ENCODE measurements around the gene HPCA.

DNA sequence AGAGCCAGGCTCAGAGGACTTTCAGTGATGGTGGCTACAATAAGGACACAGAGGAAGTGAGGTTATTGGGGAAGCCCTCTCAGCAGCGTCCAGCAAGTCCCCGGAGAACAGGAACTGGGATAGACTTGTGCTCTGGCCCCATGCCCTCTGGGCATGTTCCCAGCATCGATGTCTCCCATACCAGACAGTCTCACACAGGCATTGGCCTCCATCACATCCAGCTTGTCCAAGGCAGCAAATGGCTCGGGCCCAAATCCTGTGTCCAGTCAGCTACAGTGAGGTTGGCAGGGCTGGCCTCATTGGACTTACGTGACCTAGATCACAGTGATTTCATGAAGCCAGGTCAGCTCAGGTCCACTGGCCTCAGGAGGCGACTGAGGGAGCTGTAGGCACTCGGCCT is 34.5 kb downstream of the HPCA start:
- no peak for TF ChIP-seq MXI1 (IDR thresholded peaks at IDR 0.05; ENCODE audit: borderline replicate concordance, low read depth, low read length)
- TF ChIP-seq CEBPB (IDR thresholded peaks at IDR 0.05; ENCODE audit: low read depth, low read length), result no peak
- TF ChIP-seq RFX5 (IDR thresholded peaks at IDR 0.05; ENCODE audit: low read depth, low read length), result no peak
- no peak for TF ChIP-seq RCOR1 (IDR thresholded peaks at IDR 0.05; ENCODE audit: insufficient replicate concordance, low read length)
- TF ChIP-seq, protein P1, sequence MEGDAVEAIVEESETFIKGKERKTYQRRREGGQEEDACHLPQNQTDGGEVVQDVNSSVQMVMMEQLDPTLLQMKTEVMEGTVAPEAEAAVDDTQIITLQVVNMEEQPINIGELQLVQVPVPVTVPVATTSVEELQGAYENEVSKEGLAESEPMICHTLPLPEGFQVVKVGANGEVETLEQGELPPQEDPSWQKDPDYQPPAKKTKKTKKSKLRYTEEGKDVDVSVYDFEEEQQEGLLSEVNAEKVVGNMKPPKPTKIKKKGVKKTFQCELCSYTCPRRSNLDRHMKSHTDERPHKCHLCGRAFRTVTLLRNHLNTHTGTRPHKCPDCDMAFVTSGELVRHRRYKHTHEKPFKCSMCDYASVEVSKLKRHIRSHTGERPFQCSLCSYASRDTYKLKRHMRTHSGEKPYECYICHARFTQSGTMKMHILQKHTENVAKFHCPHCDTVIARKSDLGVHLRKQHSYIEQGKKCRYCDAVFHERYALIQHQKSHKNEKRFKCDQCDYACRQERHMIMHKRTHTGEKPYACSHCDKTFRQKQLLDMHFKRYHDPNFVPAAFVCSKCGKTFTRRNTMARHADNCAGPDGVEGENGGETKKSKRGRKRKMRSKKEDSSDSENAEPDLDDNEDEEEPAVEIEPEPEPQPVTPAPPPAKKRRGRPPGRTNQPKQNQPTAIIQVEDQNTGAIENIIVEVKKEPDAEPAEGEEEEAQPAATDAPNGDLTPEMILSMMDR (conservative IDR thresholded peaks at IDR 0.05; ENCODE audit: low read depth, low read length), result no peak
- no peak for TF ChIP-seq CHD1 (IDR thresholded peaks at IDR 0.05; ENCODE audit: low read depth, low read length)
- no peak for TF ChIP-seq MAZ (IDR thresholded peaks at IDR 0.05; ENCODE audit: borderline replicate concordance, low read depth, low read length)
- no peak for TF ChIP-seq POLR2A (IDR thresholded peaks at IDR 0.05; ENCODE audit: low read depth, low read length)
- TF ChIP-seq BHLHE40 (IDR thresholded peaks at IDR 0.05; ENCODE audit: low read depth, low read length), result no peak
- TF ChIP-seq, protein P2, sequence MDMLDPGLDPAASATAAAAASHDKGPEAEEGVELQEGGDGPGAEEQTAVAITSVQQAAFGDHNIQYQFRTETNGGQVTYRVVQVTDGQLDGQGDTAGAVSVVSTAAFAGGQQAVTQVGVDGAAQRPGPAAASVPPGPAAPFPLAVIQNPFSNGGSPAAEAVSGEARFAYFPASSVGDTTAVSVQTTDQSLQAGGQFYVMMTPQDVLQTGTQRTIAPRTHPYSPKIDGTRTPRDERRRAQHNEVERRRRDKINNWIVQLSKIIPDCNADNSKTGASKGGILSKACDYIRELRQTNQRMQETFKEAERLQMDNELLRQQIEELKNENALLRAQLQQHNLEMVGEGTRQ (IDR thresholded peaks at IDR 0.05; ENCODE audit: low read depth, low read length), result no peak
- no peak for TF ChIP-seq RAD21 (IDR thresholded peaks at IDR 0.05; ENCODE audit: low read length)
- TF ChIP-seq SMC3 (IDR thresholded peaks at IDR 0.05; ENCODE audit: low read depth, low read length), result no peak

All from IMR-90 (cell line).